HG02571 (cell line): ENCODE measurements around the gene HNRNPF.
A peak's percentile ranks its signal among the peaks of the same experiment; 100 is the strongest.

Source experiments
- ATAC-seq: cut with Tn5 transposase; IDR thresholded peaks from one replicate; pipeline ENCODE4 v1.9.1; 2021; ENCODE audit warnings: mild to moderate bottlenecking, moderate library complexity; ENCODE audit not compliant: unreplicated experiment

The HNRNPF gene

GRCh38 chr10:43383204-43383971 lies 25.6 kb downstream of the HNRNPF start:
- ATAC-seq = no peak

- ATAC-seq = no peak
Observed at GRCh38 chr10:43380610-43381222, 28.3 kb downstream of the HNRNPF start.

- ATAC-seq = no peak
Observed at GRCh38 chr10:43377424-43377883, 31.5 kb downstream of the HNRNPF start.

- ATAC-seq = no peak
Observed at GRCh38 chr10:43376828-43377423, 32.1 kb downstream of the HNRNPF start.

GRCh38 chr10:43376046-43376635 lies 32.8 kb downstream of the HNRNPF start:
- ATAC-seq = no peak

- ATAC-seq = no peak
Observed at GRCh38 chr10:43375401-43376020, 33.5 kb downstream of the HNRNPF start.

- ATAC-seq = no peak
Observed at GRCh38 chr10:43374194-43374593, 34.8 kb downstream of the HNRNPF start.

- ATAC-seq = no peak
Observed at GRCh38 chr10:43373461-43373860, 35.5 kb downstream of the HNRNPF start.

- ATAC-seq = no peak
Observed at GRCh38 chr10:43372765-43373361, 36.1 kb downstream of the HNRNPF start.

- no peak for ATAC-seq
Observed at GRCh38 chr10:43371418-43371817, 37.6 kb downstream of the HNRNPF start, which contains the start of gene FXYD4. TSS of gene FXYD4 (plus strand) at chr10:43371636. CDS start at chr10:43373747, 2,111 bp downstream.

GRCh38 chr10:43370671-43371215 lies 38.2 kb downstream of the HNRNPF start:
- ATAC-seq = no peak

GRCh38 chr10:43369921-43370320 lies 39.1 kb downstream of the HNRNPF start:
- ATAC-seq = no peak

GRCh38 chr10:43365001-43365400 lies 44.0 kb downstream of the HNRNPF start:
- ATAC-seq = no peak

- peak; percentile 95 for ATAC-seq
Observed at GRCh38 chr10:43362191-43362839, 46.7 kb downstream of the HNRNPF start.

- no peak for ATAC-seq
Observed at GRCh38 chr10:43361547-43362190, 47.3 kb downstream of the HNRNPF start.

- no peak for ATAC-seq
Observed at GRCh38 chr10:43360086-43360485, 48.9 kb downstream of the HNRNPF start.

GRCh38 chr10:43355749-43356371 lies 53.1 kb downstream of the HNRNPF start:
- ATAC-seq = no peak

- ATAC-seq = no peak
Observed at GRCh38 chr10:43354879-43355380, 54.1 kb downstream of the HNRNPF start.

- no peak for ATAC-seq
Observed at GRCh38 chr10:43354330-43354635, 54.7 kb downstream of the HNRNPF start.
